Right renal cortex interstitium (tissue), 3 donors: Measurements from ENCODE around the gene NDFIP2. TPM values are rescaled to one million over a fixed set of nuclear protein-coding genes. Genes with fewer than 3 reads are reported as not detected.
"Not testable (repeated sequence)": the region's sequence is repeated elsewhere in the genome, so short reads cannot be mapped to it uniquely, and the experiment has no call there.

ENCODE experiments used
- DNase-seq, 3 donors: peaks; one replicate each; pipeline ENCODE4 v3.0.0-alpha.2; 2013; ENCODE audit warnings: low read depth in 3 of 3, low spot score in 2 of 3
- polyA plus RNA-seq, 3 donors: library from polyadenylated mRNA; unstranded; fragments of 120-200 nt; gene quantifications; one replicate each; pipeline ENCODE4 v1.2.1, GENCODE V29; 2013; ENCODE audit not compliant: insufficient read length in 3 of 3

NDFIP2 gene
- polyA plus RNA-seq, 3 donors = 55.8 to 60.6 (median 58.1) TPM

DNA sequence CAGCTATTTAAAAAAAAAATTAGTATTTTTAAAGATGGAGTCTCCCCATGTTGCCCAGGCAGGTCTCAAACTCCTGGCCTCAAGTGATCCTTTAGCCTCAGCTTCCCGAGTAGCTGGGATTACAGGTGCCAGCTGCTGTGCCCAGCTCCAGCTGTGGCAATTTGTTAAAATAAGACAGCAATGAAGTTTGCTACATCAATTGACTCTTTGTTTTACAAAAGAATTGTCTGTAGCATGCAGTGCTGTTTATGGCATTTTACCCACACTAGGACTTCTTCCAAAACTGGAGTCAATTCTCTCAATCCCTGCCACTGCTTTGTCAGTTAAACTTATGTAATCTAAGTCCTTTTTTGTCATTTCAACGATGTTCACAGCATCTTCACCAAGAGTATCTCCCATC, 49.3 kb downstream of the NDFIP2 start:
- no peak for DNase-seq

DNA sequence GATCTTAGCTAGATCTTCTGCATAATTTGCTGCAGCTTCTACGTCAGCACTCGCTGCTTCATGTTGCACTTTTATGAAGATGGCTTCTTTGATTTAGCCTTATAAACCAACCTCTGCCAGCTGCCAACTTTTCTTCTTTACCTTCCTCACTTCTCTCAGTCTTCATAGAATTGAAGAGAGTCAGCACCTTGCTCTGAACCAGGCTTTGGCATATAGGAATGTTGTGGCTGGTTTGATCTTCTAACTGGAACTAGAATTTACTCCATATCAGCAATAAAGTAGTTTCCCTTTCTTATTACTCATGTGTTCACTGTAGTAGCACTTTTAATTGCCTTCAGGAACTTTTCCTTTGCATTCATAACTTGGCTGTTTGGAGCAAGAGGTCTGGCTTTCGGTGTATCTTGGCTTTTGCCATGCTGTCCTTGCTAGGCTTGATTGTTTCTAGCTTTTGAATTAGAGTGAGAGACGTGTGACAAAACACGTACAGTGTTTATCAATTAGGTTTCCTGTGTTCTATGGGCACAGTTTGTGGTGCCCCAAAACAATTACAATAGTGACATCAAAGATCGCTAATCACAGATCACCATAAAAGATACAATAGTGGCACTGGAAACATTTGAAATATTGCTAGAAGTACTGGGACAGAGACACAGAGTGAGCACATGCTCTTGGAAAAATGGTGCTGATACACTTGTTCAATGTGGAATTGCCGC, 50.7 kb downstream of the NDFIP2 start:
- no peak for DNase-seq

DNA sequence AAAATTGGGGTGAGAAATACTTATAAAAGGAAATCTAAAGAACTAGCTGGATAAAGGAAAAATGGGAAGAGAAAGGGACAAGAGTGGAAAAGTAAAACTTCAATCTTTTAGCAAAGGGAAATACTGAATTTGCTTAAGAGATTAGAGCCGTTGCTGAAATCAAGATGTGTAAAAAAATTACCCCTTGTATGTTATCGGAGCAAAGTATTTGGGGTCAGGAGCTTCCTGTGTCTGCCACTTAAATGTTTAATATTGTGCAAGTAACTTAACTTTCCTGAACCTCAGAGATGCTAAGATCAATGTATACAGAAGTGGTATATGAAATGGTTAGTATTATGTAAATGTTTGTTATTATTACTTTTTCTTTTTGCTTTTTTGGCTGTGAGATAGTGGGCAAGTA, 51.6 kb downstream of the NDFIP2 start:
- no peak for DNase-seq

DNA sequence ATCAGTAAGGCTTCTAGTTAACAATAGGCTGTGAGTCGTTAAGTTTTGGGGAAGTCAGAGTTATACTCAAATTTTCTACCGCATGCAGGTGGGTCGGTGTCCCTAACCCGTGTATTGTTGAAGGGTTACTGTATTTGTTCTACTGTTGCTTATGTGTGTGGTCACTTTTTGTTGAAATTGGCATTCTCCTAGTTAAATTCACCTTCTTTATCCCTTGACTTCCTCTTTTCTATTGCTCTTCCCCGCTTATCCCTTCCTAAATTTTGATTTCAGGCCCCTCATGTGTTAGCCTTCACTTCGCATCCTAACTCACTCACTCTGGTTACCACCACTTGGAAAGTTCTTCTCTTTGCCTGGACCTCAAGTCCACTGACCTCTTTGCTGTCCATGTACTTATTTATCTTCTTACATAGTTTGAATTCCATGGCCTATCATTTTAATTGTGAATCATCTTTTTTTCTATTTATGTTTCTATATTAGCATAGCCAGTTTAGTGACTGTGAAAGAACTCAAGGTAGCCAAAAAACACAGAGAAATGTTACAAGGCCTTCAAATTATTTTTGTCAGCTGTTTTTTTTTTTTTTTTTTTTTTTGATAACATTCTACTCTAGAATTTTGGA, 52.9 kb downstream of the NDFIP2 start:
- DNase-seq = no peak

DNA sequence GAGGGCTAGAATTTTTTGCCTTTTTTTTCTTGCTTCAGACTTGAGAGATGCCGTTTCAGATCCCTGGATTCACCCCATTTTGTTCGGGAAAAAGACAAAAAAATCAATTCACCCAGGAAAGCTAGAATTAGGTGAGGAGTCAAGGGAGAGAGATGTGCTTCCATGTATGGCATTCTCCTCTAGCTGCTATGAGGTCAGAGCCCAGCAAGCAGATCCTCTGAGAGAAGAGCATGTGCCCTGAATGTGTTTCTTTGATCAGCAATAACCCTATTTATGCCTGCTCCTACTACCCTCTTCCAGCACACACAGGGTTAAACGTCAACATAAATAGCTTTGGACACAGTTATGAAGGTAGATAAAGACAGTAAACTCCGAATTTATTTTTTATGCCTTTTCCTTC, 53.6 kb downstream of the NDFIP2 start:
- no peak for DNase-seq

DNA sequence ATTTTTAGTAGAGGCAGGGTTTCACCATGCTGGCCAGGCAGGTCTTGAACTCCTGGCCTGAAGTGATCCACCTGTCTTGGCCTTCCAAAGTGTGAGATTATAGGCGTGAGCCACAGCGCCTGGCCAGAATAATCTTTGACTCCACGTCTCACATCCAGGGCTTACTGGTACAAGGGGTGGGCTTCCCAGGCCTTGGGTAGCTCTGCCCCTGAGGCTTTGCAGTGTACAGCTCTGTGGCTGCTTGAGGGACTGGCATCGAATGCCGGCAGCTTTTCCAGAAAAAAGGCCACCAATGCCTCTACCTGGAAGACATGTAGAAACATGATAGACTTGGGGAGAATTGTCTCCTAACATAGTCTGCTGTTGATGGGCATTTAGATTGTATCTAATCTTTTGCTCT, 57.8 kb downstream of the NDFIP2 start:
- no peak for DNase-seq

DNA sequence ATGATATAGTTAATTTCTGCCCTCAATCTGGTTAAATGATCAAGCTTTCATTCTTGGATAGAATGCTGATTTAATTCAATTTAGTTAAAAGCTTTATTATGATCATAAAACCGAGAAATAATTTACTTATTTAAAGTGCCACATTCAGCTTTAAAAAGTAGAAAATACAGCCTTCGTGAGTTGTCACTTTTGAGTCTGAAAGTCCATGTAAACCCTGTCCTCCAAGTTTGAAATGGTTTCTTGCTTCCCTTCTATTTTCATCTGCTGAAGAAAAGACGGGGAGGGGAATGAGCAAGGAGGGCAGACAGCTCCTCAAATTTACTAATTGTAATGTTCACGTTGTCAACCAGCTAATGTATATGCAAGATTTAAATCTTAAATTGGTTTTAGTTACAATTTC, 59.5 kb downstream of the NDFIP2 start:
- DNase-seq = no peak

DNA sequence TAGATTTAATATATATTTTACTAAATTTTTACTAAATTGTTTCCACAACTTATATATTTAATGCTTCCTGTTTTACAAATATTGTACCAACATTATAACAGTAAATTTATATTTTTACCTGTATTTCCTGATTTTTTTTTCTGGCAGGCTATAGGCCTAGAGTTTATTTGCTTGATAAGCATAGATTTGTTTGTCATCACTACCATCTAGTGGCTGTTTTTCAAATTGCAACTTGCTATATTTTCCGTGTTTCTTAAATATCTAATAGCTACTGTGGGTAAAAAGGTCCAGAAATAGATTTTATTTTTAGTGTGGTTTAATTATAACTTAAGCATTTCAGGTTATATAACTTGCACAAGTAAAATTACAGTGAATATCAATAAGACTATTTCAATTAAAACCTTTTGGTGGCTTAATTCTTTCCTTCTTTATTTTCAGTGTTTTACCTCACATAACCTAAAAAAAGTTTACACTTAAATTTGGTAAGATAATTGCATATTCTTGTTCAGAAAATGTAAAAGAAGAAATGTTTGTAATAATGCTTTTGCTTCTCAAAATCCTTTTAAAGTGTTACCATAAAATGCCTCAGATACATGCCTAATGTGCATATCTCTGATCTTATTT, 60.6 kb downstream of the NDFIP2 start:
- DNase-seq = peak; percentile 36 to 60 (median 45)

DNA sequence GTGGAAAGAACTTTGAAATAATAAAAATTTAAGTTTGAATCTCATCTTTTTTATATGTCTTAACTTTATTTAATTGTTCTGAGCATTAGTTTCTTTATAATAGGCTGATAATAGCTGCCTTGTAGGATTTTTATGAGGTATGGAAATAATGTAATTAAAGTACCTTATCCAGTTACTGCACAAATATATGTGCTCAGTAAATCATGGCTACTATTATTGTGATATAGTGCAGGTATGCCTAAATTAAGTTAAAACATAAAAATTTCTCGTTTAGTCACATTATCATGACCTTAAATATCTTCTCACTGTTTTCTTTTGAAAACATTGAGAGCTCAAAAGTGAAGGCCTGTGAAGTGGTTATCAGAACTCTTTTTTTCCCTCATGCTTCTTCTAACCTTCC, 62.9 kb downstream of the NDFIP2 start:
- no peak for DNase-seq

DNA sequence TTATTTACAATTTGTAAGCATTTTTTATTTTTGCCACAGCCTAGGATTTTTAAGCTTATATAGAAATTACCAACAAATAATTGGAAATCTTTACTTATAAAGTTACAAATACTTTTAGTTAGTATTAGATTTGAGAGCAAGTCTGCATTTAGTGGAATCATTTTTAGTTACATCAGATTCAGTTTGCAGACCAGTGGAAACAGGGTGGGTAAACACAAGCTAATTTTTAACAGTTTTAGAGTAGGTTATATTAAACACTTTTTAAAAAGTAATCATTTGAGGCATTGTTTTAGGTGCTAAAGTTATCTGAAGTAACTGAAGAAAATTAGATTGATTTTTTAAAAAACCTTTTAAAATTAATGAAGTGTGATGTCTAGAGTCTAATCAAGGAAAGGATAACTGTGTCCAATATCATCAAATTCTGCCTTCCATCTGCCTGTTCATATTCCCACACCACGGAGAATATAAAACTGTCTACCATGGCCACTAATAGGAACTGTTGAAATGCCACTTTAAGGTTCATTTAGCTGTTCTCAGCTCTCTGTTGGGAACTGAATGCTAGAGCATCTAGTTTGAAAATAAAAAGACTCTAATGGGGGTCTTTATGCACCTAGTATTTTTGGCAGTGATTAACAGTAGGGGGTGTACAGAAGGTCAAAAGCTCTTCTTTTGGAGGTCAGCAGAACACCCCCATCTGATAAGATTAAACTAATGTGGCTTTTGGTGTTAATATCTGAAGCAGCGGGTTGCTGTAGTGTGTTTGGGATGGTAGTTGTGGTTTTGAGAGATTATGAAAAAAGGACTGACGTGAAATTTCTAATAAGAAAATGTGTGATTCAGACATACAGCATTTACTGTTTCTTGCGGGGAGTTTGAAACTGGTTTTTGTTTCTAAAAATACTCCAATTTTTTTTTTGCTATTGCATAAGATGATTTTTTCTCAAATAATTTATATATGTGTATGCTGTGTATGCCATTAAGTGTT, 66.5 kb downstream of the NDFIP2 start:
- DNase-seq = no peak

DNA sequence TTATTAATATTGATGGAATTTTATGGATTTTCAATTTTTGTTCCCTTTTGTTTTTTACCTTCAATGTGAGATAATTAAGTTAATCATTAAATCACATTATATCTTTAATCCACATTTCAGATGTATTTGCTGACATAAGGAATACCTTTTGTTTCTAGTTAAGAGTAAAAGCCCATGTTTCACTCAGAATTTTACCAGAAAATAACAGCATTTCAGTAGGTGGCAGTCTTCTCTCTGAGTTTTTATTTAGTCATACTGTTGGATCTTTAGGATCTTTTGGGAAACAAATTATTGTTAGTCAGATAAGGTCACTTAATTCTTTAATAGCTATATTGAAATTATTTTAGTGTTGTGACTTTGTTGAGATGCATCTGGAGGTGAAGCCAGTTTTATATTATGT, 67.9 kb downstream of the NDFIP2 start:
- no peak for DNase-seq

DNA sequence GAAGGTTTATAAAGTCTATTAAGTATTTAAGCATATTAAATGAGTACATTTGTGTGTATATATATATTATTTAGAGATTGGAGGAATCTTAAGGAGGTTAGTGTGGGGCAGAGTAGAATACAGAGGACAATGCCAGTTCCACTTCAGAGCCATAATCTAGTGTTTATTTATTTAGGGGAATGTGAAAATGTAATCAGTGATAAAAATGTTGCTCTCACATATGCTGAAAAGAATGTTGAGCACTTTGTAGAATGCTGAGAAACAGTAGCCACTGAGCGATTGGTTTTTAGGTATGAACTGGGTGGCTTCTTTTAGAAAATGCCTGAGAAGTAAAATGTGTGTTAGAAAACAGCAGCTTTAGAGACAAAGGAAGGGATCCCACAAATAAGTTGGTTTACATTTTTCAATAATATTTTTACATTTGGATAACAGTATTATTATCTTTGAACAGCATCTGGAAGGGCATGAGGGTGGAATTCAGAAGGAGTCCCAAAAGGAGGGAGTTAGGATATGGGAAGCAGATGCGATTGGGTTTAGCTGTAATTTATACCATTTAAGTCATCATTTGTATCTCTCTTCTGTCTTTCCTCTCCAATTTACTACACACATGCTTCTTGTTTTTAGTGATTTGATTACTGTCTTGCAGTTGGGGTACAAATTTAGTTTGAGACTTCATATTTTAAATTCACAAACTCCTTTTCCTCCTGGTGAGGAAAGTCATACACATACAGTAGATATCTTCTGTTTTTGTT, 68.6 kb downstream of the NDFIP2 start:
- DNase-seq = no peak

DNA sequence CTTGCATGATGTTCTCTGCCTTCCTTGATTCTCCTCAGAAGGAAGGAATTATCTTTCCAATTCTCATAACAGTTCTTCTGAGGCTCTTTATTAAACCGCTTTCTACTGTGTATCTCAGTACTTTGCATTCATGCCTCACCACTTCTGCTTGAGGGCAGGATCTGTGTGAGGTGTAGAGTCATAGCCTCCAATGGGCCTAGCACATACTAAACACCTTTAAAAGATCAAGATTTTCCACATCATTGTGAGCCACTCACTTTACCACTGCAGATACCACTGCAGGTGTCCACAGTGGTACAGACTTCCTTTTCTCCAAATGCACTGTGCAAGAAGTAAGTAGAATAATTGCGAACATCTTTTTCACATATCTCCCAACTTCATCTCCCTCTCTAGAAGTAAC, 76.7 kb downstream of the NDFIP2 start:
- DNase-seq = no peak

DNA sequence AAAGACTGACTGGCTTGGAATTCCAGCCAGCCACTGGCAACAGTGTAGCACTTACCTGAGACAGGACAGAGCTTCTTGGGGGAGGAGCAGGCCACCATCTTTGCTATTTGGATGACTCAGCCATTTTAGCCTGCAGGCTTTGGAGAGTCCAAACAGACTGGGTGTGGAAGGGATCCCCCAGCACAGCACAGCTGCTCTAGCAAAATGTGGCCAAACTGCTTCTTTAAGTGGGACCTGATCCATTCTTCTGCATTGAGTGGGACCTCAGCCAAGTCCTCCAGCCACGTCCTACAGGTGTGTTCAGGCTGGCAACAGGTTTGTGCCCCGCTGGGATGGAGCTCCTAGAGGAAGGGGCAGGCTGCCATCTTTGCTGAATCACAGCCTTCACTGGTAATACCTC, 80.0 kb downstream of the NDFIP2 start:
- no peak for DNase-seq

DNA sequence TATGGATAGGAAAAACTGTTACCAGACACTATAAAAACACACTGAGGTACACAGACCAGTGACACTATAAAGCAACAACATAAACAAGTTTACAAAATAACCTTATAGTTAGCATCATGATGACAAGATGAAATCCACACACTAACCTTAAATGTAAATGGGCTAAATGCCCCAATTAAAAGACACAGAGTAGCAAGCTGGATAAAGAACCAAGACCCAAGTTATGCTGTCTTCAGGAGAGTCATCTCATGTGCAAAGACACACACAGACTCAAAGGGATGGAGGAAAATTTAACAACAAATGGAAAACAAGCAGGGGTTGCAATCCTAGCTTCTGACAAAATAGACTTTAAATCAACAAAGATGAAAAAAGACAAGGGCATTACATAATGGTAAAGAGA, 81.6 kb downstream of the NDFIP2 start:
- no peak for DNase-seq

DNA sequence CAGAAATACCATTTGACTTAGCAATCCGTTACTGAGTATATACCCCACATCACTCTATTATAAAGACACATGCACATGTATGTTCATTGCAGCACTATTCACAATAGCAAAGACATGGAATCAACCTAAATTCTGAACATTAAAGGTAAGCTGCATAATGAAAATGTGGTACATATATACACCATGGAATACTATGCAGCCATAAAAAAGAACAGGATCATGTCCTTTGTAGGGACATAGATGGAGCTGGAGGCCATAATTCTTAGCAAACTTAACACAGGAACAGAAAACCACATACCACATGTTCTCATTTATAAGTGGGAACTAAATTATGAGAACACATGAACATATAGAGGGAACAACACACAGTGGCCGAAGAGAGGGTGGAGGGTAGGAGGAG, 85.2 kb downstream of the NDFIP2 start:
- no peak for DNase-seq

DNA sequence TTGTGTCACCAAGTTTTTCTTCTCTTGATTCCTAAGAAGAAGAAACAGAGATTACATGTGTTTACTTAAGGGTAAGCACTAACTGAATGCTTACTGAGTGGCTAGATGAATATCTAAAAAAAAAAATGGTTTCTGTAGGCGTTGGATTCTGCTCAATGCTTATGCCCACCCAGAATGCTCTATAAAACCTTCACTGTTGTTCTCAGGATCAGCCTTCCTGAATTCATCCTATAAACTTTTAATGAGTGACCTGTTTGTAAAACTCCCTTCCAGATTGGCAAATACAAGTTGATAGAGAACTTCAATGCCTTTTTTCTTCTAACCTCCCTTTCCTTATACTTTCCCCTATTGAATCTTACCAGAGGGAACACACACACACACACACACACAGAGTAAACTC, 90.2 kb downstream of the NDFIP2 start:
- no peak for DNase-seq

DNA sequence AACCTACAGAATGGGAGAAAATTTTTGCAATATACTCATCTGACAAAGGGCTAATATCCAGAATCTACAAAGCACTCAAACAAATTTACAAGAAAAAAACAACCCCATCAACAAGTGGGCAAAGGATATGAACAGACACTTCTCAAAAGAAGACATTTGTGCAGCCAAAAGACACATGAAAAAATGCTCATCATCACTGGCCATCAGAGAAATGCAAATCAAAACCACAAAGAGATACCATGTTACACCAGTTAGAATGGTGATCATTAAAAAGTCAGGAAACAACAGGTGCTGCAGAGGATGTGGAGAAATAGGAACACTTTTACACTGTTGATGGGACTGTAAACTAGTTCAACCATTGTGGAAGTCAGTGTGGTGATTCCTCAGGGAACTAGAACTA, 92.9 kb downstream of the NDFIP2 start:
- not testable (repeated sequence) for DNase-seq

DNA sequence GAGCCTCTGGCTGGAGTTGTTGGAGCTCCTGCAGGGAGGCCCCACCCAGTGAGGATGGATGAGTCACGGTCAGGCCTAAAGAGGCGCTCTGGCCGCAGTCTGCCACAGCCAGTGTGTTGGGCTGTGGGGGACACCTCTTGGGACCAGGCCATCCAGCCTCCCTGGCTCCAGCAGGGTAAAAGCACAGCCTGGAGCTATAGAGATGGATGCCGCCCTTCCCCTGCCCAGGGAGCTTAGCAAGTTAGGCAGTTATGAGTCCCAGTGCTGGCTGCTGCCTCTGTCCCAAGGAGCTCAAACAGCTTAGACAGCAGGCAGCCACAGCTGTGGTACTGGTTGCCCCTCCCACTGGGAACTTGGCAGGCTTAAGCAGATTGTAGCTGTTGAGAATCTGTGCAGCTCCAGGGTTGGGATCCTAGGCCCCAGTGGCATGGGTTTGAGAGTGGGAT, 100.9 kb downstream of the NDFIP2 start:
- no peak for DNase-seq

DNA sequence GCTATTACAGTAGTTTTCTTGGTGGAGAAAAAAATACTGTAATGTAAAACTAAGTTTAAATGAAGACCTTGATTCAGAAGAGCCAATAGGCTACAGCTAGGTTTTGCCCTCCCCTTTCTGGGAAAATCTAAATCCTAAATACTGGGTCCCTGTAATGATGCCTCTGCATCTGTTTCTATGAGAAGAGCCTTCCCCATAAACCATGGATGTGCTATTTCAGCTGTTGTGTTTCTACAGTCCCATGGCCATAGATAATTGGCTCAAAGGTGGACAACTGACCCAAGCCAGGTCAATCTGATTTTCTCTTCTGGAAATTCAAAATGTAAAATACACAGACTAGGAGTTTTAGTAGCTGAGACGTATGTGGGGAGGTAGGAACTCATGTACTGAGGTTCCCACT, 101.9 kb downstream of the NDFIP2 start:
- DNase-seq = no peak
